22Rv1 (cell line): ENCODE results near the gene ADAMTS15.

Experiments
- H3K27ac ChIP-seq: fragments of 450-650 bp; 2 replicates; pipeline ENCODE4 v1.5.1; 2017
- ZFX ChIP-seq: fragments of 450-650 bp; IDR thresholded peaks from 2 replicates; pipeline ENCODE4 v1.6.1; 2017; ENCODE audit warnings: antibody characterized with exemption, borderline replicate concordance
- TF ChIP-seq, protein P1 (sequence below): fragments of 450-650 bp; IDR thresholded peaks from 2 replicates; pipeline ENCODE4 v1.5.1; 2017; ENCODE audit warnings: mild to moderate bottlenecking

The ADAMTS15 gene, protein sequence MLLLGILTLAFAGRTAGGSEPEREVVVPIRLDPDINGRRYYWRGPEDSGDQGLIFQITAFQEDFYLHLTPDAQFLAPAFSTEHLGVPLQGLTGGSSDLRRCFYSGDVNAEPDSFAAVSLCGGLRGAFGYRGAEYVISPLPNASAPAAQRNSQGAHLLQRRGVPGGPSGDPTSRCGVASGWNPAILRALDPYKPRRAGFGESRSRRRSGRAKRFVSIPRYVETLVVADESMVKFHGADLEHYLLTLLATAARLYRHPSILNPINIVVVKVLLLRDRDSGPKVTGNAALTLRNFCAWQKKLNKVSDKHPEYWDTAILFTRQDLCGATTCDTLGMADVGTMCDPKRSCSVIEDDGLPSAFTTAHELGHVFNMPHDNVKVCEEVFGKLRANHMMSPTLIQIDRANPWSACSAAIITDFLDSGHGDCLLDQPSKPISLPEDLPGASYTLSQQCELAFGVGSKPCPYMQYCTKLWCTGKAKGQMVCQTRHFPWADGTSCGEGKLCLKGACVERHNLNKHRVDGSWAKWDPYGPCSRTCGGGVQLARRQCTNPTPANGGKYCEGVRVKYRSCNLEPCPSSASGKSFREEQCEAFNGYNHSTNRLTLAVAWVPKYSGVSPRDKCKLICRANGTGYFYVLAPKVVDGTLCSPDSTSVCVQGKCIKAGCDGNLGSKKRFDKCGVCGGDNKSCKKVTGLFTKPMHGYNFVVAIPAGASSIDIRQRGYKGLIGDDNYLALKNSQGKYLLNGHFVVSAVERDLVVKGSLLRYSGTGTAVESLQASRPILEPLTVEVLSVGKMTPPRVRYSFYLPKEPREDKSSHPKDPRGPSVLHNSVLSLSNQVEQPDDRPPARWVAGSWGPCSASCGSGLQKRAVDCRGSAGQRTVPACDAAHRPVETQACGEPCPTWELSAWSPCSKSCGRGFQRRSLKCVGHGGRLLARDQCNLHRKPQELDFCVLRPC

DNA sequence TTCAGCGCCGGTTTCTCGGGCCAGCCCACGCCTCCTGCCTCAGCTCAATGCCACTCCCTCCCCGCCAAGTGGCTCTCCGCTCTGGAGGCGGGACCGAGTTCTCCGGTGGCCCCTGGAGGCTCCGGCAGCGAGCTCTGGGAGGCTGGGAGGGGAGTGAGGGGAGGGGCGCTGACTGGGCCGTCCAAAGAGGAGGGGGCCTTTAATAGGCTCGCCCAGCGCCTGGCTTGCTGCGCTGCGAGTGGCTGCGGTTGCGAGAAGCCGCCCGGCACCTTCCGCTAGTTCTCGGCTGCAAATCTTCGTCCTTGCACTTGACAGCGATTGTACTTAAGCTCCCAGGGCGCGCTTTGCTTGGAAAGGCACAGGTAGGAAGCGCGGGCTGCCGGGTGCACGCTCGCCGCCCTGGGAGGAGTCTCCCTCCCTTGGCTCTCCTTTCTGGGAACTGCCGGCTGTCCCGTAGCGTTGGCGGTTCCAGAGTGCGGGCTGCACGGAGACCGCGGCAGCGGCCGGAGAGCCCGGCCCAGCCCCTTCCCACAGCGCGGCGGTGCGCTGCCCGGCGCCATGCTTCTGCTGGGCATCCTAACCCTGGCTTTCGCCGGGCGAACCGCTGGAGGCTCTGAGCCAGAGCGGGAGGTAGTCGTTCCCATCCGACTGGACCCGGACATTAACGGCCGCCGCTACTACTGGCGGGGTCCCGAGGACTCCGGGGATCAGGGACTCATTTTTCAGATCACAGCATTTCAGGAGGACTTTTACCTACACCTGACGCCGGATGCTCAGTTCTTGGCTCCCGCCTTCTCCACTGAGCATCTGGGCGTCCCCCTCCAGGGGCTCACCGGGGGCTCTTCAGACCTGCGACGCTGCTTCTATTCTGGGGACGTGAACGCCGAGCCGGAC, at the start of gene ADAMTS15:
ADAMTS15 (plus strand) TSS at position 230 of the 894 bp plus-strand sequence; CDS start at position 559, 329 bp downstream.
- H3K27ac ChIP-seq: 0 out of 2 replicates have a peak within 1 kb of the TSS, but pooled peaks have one; percentile 33
- TF ChIP-seq, protein P1, sequence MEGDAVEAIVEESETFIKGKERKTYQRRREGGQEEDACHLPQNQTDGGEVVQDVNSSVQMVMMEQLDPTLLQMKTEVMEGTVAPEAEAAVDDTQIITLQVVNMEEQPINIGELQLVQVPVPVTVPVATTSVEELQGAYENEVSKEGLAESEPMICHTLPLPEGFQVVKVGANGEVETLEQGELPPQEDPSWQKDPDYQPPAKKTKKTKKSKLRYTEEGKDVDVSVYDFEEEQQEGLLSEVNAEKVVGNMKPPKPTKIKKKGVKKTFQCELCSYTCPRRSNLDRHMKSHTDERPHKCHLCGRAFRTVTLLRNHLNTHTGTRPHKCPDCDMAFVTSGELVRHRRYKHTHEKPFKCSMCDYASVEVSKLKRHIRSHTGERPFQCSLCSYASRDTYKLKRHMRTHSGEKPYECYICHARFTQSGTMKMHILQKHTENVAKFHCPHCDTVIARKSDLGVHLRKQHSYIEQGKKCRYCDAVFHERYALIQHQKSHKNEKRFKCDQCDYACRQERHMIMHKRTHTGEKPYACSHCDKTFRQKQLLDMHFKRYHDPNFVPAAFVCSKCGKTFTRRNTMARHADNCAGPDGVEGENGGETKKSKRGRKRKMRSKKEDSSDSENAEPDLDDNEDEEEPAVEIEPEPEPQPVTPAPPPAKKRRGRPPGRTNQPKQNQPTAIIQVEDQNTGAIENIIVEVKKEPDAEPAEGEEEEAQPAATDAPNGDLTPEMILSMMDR: no peak
- TF ChIP-seq ZFX: no peak

DNA sequence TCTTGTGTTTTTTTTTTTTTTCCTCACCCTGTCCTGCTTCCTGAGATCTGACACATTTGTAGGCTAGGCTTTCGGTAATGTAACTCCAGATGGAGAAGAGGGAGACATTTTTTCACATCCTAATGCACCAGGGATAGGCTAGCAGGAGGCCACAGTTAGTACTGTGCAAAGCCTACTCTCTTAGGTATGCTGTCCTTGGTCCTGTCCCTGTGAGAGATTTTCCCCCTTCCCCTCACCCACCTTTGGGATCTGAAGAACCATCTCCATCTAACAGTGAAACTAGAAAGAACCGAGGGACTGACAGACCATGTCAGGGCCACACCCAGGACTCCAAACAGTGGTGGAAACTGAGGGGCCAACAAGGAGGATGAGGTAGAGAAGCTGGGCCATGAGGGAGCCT, 49.2 kb upstream of the ADAMTS15 start:
- TF ChIP-seq, protein P1: no peak
- no peak for TF ChIP-seq ZFX
- no peak overlapping the region for H3K27ac ChIP-seq

DNA sequence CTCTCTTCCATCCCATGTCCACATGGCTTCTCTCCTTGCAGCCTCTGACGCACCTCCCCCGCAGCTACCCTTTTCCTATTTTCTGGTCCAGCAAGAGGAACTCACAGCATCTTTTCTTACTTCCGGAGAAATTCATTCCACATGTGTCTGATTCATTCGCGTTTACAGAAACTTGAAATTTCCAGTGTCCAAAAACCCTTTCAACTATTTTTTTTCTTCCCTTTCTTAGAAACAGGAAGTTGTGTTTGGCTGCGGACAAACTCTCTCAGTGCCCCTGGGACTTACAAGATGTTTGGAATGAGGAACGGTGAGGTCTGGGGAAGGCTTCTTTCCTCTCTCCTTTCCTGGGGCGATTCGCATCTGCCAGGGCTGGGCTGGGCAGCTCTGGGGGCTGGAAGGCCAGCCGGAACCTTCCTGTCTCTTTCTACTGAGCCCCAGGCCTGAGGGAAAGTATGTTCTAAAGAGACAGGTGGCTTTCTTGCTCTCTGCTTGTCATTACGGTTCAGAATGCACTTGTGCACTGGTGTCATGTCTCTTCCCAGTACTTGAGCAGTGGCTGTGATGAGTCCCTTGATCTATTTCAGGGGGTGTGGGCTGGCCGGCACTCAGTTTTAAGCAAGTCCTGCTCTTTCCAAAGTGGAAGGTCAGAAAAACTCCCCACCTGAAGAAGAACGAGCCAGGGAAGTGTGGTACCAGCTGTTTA, 47.5 kb upstream of the ADAMTS15 start:
- TF ChIP-seq ZFX: no peak
- TF ChIP-seq, protein P1: no peak
- H3K27ac ChIP-seq: no peak overlapping the region

DNA sequence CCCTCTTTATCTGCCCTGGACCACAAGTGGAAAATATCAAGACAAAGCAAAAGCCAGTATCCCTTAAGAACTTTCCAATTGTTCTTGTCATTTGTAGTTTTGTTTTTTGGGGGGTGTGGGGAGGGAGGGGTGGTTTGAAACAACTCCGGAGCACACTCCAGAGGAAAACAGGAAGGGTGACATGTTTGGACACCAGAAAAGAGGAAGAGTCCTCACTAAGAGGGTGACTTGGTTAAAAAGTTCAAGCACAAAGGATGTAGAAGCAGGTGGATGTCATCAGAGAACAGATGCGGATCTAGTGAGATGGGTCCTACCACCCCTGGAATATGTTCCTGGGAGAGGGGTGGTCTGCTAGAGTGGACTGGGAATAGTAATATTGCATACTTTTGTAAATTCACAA, 45.9 kb upstream of the ADAMTS15 start:
- no peak for TF ChIP-seq ZFX
- TF ChIP-seq, protein P1: no peak
- no peak overlapping the region for H3K27ac ChIP-seq

DNA sequence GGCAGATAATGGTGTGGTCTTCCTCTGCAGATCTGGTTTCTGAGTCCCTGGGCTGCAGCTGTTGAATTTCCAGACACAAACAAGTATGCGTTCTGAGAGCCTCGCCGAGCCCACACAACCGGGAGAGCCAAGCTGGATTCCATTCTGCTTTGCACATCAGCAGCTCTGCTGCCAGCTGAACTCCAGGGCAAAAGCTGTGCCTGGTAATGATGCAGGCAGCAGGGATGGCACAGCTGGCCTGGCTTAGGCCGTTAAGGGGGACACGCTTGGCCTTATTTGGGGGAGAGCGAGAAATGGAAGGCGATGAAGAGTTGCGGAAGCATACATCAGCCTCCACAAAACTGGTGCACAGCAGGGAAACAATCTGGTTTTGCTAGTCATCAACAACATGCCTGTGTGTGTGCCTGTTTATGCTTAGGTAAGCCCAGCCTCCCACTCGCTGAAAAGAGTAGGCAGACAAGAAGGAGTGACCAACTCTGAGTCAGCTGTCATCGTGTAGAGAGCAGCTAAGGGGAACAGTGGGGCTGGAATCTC, 45.1 kb upstream of the ADAMTS15 start:
- no peak for TF ChIP-seq ZFX

DNA sequence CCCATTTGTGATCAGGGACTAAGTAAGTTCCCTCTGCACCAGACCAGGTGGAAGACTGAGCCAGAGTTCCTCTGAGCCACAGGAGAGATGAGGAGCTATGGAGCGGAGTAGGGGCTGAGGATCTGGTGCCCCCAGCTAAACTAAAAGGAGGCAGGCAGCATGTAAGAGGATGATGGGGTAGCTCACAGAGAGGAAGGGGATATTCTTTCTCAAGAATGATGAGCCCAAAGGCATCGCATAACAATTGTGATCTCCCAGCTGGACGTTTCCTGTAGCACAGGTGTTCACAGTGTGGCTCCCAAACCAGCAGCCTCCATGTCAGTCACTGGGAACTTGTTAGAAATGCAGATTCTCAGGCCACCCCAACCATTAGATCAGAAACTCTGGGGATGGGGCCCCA, 44.5 kb upstream of the ADAMTS15 start:
- no peak overlapping the region for H3K27ac ChIP-seq
- TF ChIP-seq, protein P1: no peak
- TF ChIP-seq ZFX: no peak

More for the DNA sequence above, 45.1 kb upstream of the ADAMTS15 start:
- no peak overlapping the region for H3K27ac ChIP-seq
